ENCODE measurements around the gene CEPT1.

- TF ChIP-seq CTCF (IDR thresholded peaks at IDR 0.05) (no peak), POLR2A (IDR thresholded peaks at IDR 0.05) (no peak)
Measured at GRCh38 chr1:111129376-111129775, 10.6 kb upstream of the CEPT1 start.

Data from tibial nerve (tissue), 3 donors.